Endothelial cell (in vitro differentiated cells): ENCODE measurements around the gene CMIP. TPM values are rescaled to one million over a fixed set of nuclear protein-coding genes. Genes with fewer than 3 reads are reported as not detected.
A peak's percentile ranks its signal among the peaks of the same experiment; 100 is the strongest.

Source experiments
- DNase-seq: peaks from one replicate; pipeline ENCODE4 v3.0.0; 2021; ENCODE audit warnings: low spot score
- H3K27ac Mint-ChIP-seq: one replicate; pipeline ENCODE4 v1.8.0; 2021; ENCODE audit warnings: mixed read lengths, inconsistent platforms; ENCODE audit not compliant: unreplicated experiment
- H3K27me3 Mint-ChIP-seq: one replicate; pipeline ENCODE4 v1.8.0; 2021; ENCODE audit warnings: mild to moderate bottlenecking, moderate library complexity, mixed read lengths, inconsistent platforms; ENCODE audit not compliant: unreplicated experiment
- H3K36me3 Mint-ChIP-seq: one replicate; pipeline ENCODE4 v1.8.0; 2021; ENCODE audit warnings: mild to moderate bottlenecking, low read depth, mixed read lengths, inconsistent platforms; ENCODE audit not compliant: unreplicated experiment
- H3K4me1 Mint-ChIP-seq: one replicate; pipeline ENCODE4 v1.8.0; 2021; ENCODE audit warnings: mild to moderate bottlenecking, mixed read lengths, inconsistent platforms; ENCODE audit not compliant: unreplicated experiment
- H3K4me3 Mint-ChIP-seq: one replicate; pipeline ENCODE4 v1.8.0; 2021; ENCODE audit warnings: mild to moderate bottlenecking, mixed read lengths, inconsistent platforms; ENCODE audit not compliant: unreplicated experiment
- H3K9me3 Mint-ChIP-seq: one replicate; pipeline ENCODE4 v1.8.0; 2021; ENCODE audit warnings: mixed read lengths, inconsistent platforms; ENCODE audit not compliant: unreplicated experiment
- total RNA-seq: library from RNA; stranded (reverse); fragmentation: NEBNext Ultra II Directional; extraction: Animal tissue kit (Norgen Biotek cat#: 25700); gene quantifications from one replicate; pipeline ENCODE4 v1.2.1, GENCODE V29; 2021; ENCODE audit not compliant: unreplicated experiment
- TF ChIP-seq, protein P1 (sequence below): fragments of 200-600 bp; sonication (generic); IDR thresholded peaks from one replicate; pipeline ENCODE4 v1.5.0; 2021; ENCODE audit warnings: antibody characterized with exemption; ENCODE audit not compliant: unreplicated experiment

CMIP gene
- total RNA-seq, 1 donor from 2014 or later: 98.9 TPM

- peaks cover 79% of the 10 kb centered on the region for H3K4me1 Mint-ChIP-seq
These were observed 51.0 kb downstream of the CMIP start for GRCh38 chr16:81495321-81496234.

GRCh38 chr16:81496321-81496720, 51.7 kb downstream of the CMIP start:
- Mint-ChIP-seq H3K9me3 (no peaks in the 10 kb centered on the region), H3K36me3 (peaks cover 28% of the 10 kb centered on the region), H3K4me3 (no peak overlapping the region), H3K27me3 (peaks cover 22% of the 10 kb centered on the region), H3K27ac (no peak overlapping the region), H3K4me1 (peaks cover 79% of the 10 kb centered on the region)
- no peak for DNase-seq
- TF ChIP-seq, protein P1, sequence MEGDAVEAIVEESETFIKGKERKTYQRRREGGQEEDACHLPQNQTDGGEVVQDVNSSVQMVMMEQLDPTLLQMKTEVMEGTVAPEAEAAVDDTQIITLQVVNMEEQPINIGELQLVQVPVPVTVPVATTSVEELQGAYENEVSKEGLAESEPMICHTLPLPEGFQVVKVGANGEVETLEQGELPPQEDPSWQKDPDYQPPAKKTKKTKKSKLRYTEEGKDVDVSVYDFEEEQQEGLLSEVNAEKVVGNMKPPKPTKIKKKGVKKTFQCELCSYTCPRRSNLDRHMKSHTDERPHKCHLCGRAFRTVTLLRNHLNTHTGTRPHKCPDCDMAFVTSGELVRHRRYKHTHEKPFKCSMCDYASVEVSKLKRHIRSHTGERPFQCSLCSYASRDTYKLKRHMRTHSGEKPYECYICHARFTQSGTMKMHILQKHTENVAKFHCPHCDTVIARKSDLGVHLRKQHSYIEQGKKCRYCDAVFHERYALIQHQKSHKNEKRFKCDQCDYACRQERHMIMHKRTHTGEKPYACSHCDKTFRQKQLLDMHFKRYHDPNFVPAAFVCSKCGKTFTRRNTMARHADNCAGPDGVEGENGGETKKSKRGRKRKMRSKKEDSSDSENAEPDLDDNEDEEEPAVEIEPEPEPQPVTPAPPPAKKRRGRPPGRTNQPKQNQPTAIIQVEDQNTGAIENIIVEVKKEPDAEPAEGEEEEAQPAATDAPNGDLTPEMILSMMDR: no peak

More at GRCh38 chr16:81495321-81496234, 51.0 kb downstream of the CMIP start:
- no peak overlapping the region for H3K4me3 Mint-ChIP-seq
- DNase-seq: no peak
- H3K27me3 Mint-ChIP-seq: peaks cover 22% of the 10 kb centered on the region
- H3K36me3 Mint-ChIP-seq: peaks cover 28% of the 10 kb centered on the region
- no peaks in the 10 kb centered on the region for H3K9me3 Mint-ChIP-seq
- H3K27ac Mint-ChIP-seq: peak overlapping the region; percentile 42
- TF ChIP-seq, protein P1: no peak

DNA sequence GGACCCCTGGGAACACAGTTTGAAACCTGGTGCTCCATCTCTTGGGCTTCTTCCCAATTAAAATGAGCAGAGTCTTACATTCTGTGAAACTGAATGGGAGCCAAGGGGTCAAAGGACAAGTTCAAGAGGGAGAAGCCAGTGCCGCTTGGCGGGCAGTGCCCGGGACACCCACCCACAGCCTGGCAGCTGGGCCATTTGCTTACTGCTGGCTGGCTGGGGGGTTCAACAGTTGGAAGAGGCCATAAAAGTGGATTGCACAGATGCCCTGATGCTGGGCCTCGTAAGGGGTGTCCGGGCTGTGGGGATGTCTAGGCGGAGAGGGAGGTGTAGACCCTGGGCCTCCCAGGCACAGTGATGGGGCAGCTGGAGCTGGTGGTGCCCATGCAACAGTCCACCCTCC, 52.1 kb downstream of the CMIP start:
- no peak overlapping the region for H3K27ac Mint-ChIP-seq
- TF ChIP-seq, protein P1: no peak
- peaks cover 21% of the 10 kb centered on the region for H3K27me3 Mint-ChIP-seq
- DNase-seq: no peak
- peaks cover 25% of the 10 kb centered on the region for H3K36me3 Mint-ChIP-seq
- H3K4me3 Mint-ChIP-seq: no peak overlapping the region
- H3K4me1 Mint-ChIP-seq: peaks cover 76% of the 10 kb centered on the region
- H3K9me3 Mint-ChIP-seq: no peaks in the 10 kb centered on the region

DNA sequence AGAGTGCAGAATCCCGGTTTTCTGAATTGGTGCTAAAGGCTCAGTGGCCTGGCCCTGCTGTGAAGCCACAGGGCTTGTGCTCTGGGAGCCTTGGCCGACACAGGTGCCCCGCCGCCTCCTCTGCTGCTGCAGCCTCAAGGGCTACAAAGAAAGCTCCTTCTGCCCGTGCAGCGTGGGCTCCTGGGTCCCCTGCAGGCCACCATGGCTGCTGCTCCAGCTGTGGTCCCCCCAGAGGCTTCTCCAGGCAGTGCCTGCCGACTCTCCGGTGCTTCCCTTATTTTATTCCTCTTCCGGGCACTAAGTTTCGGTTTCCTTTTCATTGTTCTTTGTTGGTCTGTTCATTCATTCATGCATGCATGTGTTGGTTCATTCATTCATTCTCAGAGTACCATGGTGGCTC, 53.1 kb downstream of the CMIP start:
- H3K9me3 Mint-ChIP-seq: no peaks in the 10 kb centered on the region
- DNase-seq: no peak
- peaks cover 72% of the 10 kb centered on the region for H3K4me1 Mint-ChIP-seq
- TF ChIP-seq, protein P1: no peak
- H3K27ac Mint-ChIP-seq: no peak overlapping the region
- peaks cover 16% of the 10 kb centered on the region for H3K27me3 Mint-ChIP-seq
- H3K4me3 Mint-ChIP-seq: no peak overlapping the region
- H3K36me3 Mint-ChIP-seq: peaks cover 20% of the 10 kb centered on the region

DNA sequence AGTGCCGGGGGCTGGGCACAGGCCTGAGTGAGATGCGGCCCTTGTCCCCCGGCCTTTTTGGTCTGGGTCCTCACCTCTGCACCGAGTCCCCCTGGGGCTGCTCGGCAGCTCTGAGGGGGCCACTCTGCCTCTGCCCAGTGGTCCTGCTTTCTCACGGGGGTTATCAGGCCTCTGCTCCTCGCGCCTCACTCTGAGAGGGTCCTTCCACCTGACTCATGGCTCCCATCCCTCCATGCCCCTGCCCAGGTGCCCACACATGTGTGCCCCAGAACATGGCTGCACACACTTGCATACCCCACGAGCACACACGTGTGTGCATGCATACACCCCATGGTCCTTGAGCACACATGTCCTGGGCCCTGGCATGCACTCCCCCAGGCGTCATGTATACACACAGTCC, 53.7 kb downstream of the CMIP start:
- peaks cover 69% of the 10 kb centered on the region for H3K4me1 Mint-ChIP-seq
- H3K27ac Mint-ChIP-seq: peak overlapping the region; percentile 50

More for the DNA sequence above, 53.7 kb downstream of the CMIP start:
- no peak overlapping the region for H3K4me3 Mint-ChIP-seq
- TF ChIP-seq, protein P1: no peak
- DNase-seq: no peak
- H3K9me3 Mint-ChIP-seq: no peaks in the 10 kb centered on the region
- H3K27me3 Mint-ChIP-seq: peaks cover 16% of the 10 kb centered on the region
- peaks cover 20% of the 10 kb centered on the region for H3K36me3 Mint-ChIP-seq
